ENCODE results near the gene IGFBP5.

DNA sequence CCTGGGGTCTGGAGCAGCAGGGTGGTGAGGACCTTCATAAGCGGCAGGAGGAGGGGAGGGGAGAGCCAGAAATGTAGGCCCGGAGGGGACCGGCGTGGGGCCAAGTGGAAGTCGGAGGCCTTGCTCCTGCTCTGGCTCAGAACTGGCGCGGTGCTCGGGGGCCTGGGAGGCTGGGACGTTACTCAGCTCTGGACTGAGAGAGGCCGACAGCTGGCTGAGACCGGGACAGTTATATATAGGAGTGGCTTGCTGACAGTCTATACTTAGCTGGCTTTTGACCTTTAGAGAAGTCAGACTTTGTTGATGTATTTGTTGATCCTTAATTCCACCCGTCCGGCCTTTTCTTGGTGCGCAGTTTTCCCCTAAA is 15.7 kb downstream of the IGFBP5 start:
- TF ChIP-seq, protein P1, sequence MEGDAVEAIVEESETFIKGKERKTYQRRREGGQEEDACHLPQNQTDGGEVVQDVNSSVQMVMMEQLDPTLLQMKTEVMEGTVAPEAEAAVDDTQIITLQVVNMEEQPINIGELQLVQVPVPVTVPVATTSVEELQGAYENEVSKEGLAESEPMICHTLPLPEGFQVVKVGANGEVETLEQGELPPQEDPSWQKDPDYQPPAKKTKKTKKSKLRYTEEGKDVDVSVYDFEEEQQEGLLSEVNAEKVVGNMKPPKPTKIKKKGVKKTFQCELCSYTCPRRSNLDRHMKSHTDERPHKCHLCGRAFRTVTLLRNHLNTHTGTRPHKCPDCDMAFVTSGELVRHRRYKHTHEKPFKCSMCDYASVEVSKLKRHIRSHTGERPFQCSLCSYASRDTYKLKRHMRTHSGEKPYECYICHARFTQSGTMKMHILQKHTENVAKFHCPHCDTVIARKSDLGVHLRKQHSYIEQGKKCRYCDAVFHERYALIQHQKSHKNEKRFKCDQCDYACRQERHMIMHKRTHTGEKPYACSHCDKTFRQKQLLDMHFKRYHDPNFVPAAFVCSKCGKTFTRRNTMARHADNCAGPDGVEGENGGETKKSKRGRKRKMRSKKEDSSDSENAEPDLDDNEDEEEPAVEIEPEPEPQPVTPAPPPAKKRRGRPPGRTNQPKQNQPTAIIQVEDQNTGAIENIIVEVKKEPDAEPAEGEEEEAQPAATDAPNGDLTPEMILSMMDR (IDR thresholded peaks at IDR 0.05) = no peak
- TF ChIP-seq POLR2AphosphoS5 (IDR thresholded peaks at IDR 0.05) = no peak
- no peak for TF ChIP-seq POLR2A (IDR thresholded peaks at IDR 0.05)

All from breast epithelium (tissue), 3 donors.